ENCODE results near the gene DYTN.

The DYTN gene

DNA sequence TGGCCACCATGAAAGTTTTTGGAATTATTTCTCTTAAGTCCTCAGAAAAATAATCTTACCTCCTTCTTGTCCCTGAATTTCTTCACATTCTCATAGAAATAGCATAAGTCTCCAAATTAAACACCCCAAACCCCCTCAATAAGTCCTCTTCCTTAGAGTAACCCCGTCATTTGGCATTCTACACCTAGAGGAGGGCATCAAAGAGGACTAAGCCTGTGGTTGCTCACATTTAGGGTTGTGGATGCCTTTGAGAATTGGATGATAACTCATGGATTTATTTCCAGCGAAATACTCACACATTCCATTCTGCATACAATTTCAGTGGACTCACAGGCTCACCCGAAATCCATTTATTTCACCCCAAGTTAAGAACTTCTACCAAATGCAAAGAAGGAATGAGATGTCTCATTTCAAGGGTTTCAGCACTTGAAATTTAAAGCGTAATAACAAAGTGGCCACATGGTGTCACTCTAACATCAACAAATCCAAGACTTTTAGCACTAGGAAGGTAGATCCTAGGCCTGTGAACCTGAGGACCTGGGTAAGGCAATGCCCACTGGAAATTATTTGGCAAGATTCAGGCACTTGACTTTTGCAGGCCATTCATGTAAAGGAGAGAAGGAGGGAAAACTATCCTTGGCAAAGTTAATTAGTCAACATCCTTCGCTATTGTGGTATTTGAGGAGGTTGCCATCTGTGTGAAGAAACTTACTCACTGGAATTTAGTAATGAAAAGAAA is 24.6 kb downstream of the DYTN start:
- Histone ChIP-seq H3K9ac (no peak overlapping the region), H3K9me3 (ENCODE audit: control insufficient read depth, low read length) (no peaks in the 10 kb centered on the region), H3K27ac (no peak overlapping the region), H3K36me3 (ENCODE audit: control insufficient read depth, insufficient read depth, low read length) (no peaks in the 10 kb centered on the region), H3K4me2 (ENCODE audit: low read length) (no peak overlapping the region), H3K79me2 (no peaks in the 10 kb centered on the region), H3K27me3 (ENCODE audit: control insufficient read depth, insufficient read depth, low read length) (no peaks in the 10 kb centered on the region), H3K4me1 (no peaks in the 10 kb centered on the region), H3K4me3 (ENCODE audit: low read depth, low read length) (no peak overlapping the region), H2AFZ (no peak overlapping the region)
- TF ChIP-seq, protein P1, sequence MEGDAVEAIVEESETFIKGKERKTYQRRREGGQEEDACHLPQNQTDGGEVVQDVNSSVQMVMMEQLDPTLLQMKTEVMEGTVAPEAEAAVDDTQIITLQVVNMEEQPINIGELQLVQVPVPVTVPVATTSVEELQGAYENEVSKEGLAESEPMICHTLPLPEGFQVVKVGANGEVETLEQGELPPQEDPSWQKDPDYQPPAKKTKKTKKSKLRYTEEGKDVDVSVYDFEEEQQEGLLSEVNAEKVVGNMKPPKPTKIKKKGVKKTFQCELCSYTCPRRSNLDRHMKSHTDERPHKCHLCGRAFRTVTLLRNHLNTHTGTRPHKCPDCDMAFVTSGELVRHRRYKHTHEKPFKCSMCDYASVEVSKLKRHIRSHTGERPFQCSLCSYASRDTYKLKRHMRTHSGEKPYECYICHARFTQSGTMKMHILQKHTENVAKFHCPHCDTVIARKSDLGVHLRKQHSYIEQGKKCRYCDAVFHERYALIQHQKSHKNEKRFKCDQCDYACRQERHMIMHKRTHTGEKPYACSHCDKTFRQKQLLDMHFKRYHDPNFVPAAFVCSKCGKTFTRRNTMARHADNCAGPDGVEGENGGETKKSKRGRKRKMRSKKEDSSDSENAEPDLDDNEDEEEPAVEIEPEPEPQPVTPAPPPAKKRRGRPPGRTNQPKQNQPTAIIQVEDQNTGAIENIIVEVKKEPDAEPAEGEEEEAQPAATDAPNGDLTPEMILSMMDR (IDR thresholded peaks at IDR 0.05), result peak; percentile 73

DNA sequence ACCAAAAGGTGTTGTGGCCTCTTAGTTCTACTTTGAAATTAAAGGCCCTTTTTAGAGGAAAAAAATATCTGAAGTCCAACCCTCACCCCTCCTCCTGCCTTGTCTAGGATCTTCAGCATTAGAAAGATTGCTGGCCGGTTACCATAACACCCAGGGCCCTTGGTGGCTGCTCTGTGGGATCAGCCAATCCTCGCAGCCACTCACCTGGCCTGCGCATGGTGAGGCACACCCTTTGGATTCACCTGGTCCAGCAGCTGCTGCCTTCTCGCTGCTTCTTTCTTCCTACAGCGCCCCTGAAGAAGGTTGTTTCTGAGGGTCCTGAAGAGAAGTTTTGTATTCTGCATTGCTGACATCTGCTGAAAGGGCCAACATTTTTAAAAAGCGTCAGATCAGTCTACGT is 25.2 kb downstream of the DYTN start:
- Histone ChIP-seq H3K36me3 (ENCODE audit: control insufficient read depth, insufficient read depth, low read length) (no peaks in the 10 kb centered on the region), H3K9ac (no peak overlapping the region), H3K4me2 (ENCODE audit: low read length) (no peak overlapping the region), H3K27me3 (ENCODE audit: control insufficient read depth, insufficient read depth, low read length) (no peaks in the 10 kb centered on the region), H2AFZ (no peak overlapping the region), H3K9me3 (ENCODE audit: control insufficient read depth, low read length) (no peaks in the 10 kb centered on the region), H3K27ac (no peak overlapping the region), H3K4me1 (no peaks in the 10 kb centered on the region), H3K4me3 (ENCODE audit: low read depth, low read length) (no peak overlapping the region), H3K79me2 (no peaks in the 10 kb centered on the region)
- TF ChIP-seq, protein P1 (IDR thresholded peaks at IDR 0.05), result no peak

DNA sequence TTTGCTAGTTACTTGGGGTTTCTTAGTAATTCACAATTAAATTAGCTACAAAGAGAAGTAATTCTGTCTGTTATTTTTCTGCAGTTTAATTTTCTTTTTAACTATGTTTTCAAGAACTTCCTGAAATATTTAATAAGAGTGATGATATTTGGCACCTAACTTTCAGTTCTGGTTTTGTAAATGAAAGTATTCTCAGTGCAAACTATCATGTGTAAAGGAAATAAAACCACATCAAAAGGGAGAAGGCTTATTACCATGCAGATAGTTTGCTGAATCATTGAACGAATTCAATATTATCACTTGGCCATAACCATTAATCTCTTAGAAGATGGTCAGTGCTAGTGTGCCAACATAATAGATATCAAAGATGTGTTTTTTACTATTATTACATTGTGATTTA is 29.2 kb downstream of the DYTN start:
- Histone ChIP-seq H3K27me3 (ENCODE audit: control insufficient read depth, insufficient read depth, low read length) (no peaks in the 10 kb centered on the region), H3K9me3 (ENCODE audit: control insufficient read depth, low read length) (no peaks in the 10 kb centered on the region), H3K4me3 (ENCODE audit: low read depth, low read length) (no peak overlapping the region), H2AFZ (no peak overlapping the region), H3K4me1 (no peaks in the 10 kb centered on the region), H3K4me2 (ENCODE audit: low read length) (no peak overlapping the region), H3K9ac (no peak overlapping the region), H3K27ac (no peak overlapping the region), H3K79me2 (no peaks in the 10 kb centered on the region), H3K36me3 (ENCODE audit: control insufficient read depth, insufficient read depth, low read length) (no peaks in the 10 kb centered on the region)
- TF ChIP-seq, protein P1 (IDR thresholded peaks at IDR 0.05), result no peak

DNA sequence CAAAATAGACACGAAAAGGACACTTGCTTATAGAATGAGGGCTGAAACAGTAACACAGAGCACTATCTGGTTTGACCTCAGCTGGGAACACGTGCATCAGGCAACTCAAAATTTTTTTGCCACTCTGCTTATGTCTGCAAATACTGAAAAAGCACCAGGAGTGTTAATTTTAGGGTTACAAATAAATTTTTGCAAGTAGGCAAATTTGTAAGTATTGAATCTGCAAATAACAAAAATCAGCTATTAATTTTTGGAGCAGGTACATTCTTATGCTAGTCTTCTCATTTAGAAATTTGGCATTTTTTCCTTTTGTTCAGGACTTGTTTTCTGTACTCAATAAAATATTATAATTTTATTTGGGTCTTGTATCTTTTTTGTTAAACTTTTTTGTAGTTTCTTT is 29.7 kb downstream of the DYTN start:
- TF ChIP-seq, protein P1 (IDR thresholded peaks at IDR 0.05), result no peak

DNA sequence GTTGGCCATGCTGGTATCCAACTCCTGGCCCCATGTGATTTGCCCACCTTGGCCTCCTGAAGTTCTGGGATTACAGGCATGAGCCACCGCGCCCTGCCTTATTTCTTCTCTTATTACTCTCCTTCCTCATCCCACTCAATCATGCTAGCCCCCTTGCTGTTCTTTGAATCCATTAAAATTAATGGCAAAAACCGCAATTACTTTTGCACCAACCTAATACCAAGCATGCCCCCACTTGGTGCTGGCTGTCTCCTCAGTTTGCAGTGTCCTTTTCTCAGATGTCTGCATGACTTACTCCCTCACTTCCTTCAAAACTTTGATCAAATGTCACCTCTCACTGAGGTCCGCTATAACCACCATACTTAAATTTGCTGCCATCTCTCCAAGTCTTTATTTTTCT is 34.6 kb downstream of the DYTN start:
- TF ChIP-seq, protein P1 (IDR thresholded peaks at IDR 0.05), result no peak
- Histone ChIP-seq H3K4me2 (ENCODE audit: low read length) (no peak overlapping the region), H3K79me2 (no peaks in the 10 kb centered on the region), H3K36me3 (ENCODE audit: control insufficient read depth, insufficient read depth, low read length) (no peaks in the 10 kb centered on the region), H3K27ac (no peak overlapping the region), H3K9me3 (ENCODE audit: control insufficient read depth, low read length) (no peaks in the 10 kb centered on the region), H3K4me1 (no peaks in the 10 kb centered on the region), H3K27me3 (ENCODE audit: control insufficient read depth, insufficient read depth, low read length) (no peaks in the 10 kb centered on the region), H2AFZ (no peak overlapping the region), H3K4me3 (ENCODE audit: low read depth, low read length) (no peak overlapping the region), H3K9ac (no peak overlapping the region)

More for the DNA sequence above, 29.7 kb downstream of the DYTN start:
- Histone ChIP-seq H3K9me3 (ENCODE audit: control insufficient read depth, low read length) (no peaks in the 10 kb centered on the region), H3K27me3 (ENCODE audit: control insufficient read depth, insufficient read depth, low read length) (no peaks in the 10 kb centered on the region), H3K4me3 (ENCODE audit: low read depth, low read length) (no peak overlapping the region), H3K4me2 (ENCODE audit: low read length) (no peak overlapping the region), H2AFZ (no peak overlapping the region), H3K79me2 (no peaks in the 10 kb centered on the region), H3K36me3 (ENCODE audit: control insufficient read depth, insufficient read depth, low read length) (no peaks in the 10 kb centered on the region), H3K4me1 (no peaks in the 10 kb centered on the region), H3K27ac (no peak overlapping the region), H3K9ac (no peak overlapping the region)

Measured in parathyroid adenoma (tissue), 2 donors.